ENCODE data around the gene RPH3AL.
"Not testable (repeated sequence)": the region's sequence is repeated elsewhere in the genome, so short reads cannot be mapped to it uniquely, and the experiment has no call there.

Gene RPH3AL

DNA sequence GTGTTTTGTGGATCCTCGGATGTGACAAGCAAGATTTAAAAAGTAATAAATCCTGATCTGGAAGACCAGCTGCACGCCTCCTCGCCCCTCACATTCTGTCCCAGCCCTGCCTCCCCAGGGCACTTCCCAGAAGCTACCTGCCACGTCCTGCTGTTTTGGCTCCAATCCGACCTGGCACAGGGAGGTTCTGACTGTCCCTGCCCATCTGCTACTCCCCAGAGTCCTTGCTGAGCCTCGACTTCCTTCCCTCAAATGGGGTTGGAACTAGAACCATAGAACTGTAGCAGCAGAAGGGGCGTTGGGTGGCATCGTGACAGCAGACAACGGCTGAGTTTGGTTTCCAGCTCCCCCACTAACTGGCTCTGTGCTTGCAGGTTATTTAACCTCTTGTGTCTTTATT, 71.7 kb downstream of the RPH3AL start:
- no peak for DNase-seq

GRCh38 chr17:280216-280615, 72.4 kb downstream of the RPH3AL start:
- DNase-seq, result no peak

- DNase-seq, result no peak
These were observed 72.8 kb downstream of the RPH3AL start for GRCh38 chr17:279776-280175.

DNA sequence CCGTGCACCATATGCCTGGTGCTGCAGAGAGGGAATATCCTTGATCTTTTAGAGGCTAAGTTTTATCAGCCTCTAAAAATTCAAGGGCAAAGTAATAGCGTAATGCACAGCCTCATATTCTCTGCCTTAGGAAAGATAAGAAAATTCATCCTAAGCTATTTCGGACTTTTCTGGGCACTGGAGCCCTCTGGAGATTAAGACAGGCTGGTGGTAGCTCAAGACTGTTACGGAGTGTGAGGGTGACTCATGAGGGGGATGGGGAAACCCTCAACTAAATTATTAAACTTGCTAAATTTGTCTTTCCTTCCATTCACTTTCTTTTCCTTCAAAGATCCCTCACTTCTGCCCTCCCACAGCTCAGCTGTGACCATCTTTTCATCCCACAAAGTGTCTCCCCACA, 73.3 kb downstream of the RPH3AL start:
- DNase-seq, result no peak

DNA sequence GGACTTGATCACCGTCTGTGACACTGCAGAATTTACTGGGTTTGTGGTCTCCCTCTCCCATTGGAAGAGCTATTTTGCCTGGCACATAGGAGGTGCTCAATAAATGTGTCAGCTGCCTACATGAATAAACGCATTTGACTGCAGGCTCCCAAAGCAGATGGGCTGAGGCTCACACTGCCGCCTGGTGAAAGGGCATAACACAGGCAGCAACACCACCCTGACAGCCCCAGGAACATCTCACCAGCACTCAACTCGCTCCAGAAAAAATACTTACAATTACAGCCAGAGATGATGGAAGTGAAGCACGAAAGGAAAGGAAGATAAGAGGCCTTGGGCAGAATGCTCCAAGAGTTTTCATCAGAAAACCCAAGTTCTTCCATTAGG, 73.9 kb downstream of the RPH3AL start:
- DNase-seq, result no peak

DNA sequence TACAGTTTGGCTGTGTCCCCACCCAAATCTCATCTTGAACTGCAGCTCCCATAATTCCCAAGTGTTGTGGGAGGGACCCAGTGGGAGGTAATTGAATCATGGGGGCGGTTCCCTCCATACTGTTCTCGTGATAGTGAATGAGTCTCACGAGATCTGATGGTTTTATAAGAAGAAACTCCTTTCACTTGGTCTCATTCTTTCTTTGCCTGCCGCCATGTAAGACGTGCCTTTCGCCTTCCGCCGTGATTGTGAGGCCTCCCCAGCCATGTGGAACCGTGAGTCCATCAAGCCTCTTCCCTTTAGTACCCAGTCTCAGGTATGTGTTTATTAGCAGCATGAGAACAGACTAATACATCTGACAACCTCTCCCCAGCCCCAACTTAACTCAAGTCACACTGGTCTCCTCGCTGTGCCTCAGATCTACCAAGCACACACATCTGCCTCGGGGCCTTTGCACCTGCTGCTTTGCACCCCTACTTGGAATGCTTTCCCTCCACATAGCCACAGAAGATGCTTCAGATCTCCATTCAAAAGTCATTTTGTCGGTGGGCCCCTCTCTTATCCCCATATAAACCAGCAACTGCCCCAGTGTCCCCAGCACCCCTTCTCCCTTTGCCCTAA, 74.4 kb downstream of the RPH3AL start:
- no peak for DNase-seq

GRCh38 chr17:274902-275301, 77.7 kb downstream of the RPH3AL start:
- DNase-seq, result no peak

DNA sequence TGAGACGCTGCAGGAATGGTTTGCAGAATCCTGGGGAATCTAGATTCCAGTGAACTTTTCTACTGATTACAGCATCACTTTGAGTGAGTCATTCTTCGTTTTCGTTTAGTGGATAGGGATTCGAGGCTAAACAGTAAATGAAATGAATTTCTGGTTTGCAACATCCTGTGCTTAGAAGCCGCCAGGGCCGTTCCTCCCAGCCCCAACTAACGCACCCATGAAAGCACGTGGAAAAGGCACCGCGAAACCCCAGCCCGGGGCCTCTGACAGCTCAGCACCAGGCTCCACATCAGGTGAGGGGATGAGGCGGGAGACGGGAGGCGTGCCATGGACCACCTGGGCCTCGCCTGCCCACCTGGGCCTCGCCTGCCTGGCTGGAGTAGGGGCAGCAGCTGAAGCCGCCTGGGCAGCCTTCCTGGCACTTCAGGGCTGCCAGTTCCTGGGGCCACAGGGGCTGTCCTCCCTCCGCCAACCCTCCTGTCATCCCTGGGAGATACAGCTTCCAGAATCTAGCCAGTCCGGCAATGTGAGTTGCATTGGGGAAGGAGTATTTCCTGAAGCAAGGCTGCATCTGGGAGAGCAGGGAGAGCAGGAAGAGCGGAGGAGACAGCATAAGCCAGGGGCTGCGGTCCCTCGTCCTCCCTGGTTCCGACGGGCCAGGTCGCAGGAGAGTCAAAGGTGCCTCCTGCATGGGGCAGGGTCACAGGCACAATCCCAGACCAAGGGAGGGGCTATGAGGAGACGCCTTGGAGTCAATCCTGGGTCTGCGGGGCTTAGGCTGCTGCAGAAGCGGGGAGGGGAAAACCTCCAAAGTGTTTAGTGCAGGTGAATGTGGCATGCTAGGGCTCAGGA, 78.4 kb downstream of the RPH3AL start:
- no peak for DNase-seq

DNA sequence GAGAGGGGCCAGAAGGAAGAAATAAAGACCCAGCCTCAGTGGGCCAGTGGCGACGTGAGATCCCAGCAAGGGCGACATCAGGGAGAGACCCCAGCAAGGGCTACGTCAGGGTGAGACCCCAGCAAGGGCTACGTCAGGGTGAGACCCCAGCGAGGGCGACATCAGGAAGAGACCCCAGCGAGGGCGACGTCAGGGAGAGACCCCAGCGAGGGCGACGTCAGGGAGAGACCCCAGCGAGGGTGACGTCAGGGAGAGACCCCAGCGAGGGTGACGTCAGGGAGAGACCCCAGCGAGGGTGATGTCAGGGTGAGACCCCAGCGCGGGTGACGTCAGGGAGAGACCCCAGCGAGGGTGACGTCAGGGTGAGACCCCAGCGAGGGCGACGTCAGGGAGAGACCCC, 79.8 kb downstream of the RPH3AL start:
- not testable (repeated sequence) for DNase-seq

- DNase-seq, result not testable (repeated sequence)
These were observed 80.5 kb downstream of the RPH3AL start for GRCh38 chr17:271928-272623.

DNA sequence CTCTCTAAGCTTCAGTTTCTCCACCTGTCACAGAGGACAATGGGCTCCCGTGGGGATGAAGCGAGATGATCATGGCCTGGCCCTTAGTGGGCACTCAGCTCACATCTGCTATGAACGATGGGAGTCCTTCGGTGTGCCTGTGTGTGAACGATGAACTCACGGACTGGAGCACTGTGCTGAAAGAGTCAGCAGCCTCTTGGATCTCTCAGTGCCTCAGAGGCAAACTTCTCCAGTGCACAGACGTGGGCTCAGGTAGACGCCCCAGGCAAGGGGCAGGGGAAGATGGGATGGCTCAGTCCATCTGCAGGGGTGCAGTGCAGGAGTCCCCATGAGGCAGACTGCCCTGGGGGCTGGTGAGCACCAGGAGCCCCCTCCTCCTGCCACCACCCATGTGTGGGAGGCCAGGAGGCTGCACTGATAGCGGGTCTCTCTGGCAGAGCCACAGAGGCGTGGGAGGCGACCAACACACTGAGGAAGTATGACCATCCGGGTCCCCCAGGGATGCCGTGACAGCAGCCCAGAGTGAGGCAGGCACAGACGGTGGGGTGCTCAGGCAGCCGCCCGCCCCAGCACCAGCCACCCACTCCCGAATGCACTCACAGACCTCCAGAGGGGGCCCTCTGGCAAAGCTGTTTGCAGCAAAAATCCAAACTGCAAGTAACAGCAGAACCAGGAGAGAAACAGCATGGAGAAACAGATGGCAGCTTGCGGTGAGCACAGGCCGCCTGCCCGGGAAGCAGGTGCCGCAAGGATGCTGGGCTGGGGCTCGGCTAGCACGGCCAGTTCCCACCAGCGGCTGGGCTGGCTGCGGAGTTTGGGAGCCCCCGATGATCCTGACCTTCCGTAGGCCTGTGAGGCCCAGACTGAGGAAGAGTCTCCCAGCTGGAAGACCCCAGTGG, 82.7 kb downstream of the RPH3AL start:
- no peak for DNase-seq

GRCh38 chr17:266701-267667, 85.6 kb downstream of the RPH3AL start:
- DNase-seq, result no peak

DNA sequence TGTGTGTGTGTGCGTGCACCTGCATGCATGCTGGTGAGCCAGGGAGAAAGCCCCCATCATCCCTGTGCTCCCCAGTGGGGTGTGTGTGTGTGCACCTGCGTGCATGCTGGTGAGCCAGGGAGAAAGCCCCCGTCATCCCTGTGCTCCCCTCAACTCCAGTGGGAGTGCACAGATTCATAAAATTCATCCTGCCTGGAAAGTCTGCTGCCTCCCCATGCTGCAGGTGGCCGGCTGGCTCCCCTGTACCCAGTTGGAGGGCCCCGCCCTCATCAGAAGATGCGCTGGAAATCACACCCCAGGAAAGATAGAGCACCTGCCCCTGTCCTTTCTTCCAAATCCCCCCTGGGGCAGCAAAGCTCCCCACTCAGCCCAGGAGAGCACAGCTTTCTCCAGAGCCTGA, 86.4 kb downstream of the RPH3AL start:
- no peak for DNase-seq

GRCh38 chr17:265718-266117, 86.9 kb downstream of the RPH3AL start:
- DNase-seq, result no peak

GRCh38 chr17:263773-264172, 88.8 kb downstream of the RPH3AL start:
- no peak for DNase-seq

DNA sequence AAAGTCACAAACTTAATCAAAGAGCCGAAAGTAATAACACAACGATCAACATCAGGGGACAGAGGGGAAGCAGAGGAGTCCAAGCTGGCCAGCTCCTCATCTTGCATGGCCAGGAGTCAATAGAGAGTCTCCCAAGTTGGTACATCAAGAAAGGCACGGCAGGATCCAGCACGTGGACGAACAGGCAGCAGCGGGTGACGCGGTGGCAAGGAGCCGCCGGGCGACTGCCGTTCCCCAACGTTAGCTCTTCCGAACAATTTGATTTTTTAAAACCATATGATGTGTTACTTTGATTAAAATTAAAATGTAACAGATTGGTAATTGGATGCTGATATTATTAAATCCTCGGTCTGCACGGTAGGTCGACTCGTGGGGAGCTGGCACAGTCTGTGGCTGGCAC, 89.3 kb downstream of the RPH3AL start:
- no peak for DNase-seq

- DNase-seq, result no peak
These were observed 91.0 kb downstream of the RPH3AL start for GRCh38 chr17:261635-262034.

DNA sequence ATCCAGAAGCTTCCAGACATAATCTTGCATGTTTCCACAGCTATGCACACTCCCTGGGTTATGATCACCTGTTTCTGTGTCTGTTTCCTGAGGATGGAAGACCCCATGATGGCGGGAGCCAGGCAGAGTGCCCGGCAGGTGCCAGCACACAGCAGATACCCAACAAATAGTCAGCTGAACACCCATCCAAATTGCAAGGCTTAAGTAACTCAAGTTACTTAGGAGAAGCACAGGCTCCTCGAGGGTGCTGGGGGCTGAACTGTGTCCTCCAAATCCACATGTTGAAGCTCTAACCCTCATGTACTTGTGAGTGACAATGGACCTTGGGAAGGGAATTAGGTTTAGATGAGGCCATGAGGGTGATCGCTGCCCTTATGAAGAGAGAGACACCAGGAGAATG, 91.7 kb downstream of the RPH3AL start:
- no peak for DNase-seq

DNA sequence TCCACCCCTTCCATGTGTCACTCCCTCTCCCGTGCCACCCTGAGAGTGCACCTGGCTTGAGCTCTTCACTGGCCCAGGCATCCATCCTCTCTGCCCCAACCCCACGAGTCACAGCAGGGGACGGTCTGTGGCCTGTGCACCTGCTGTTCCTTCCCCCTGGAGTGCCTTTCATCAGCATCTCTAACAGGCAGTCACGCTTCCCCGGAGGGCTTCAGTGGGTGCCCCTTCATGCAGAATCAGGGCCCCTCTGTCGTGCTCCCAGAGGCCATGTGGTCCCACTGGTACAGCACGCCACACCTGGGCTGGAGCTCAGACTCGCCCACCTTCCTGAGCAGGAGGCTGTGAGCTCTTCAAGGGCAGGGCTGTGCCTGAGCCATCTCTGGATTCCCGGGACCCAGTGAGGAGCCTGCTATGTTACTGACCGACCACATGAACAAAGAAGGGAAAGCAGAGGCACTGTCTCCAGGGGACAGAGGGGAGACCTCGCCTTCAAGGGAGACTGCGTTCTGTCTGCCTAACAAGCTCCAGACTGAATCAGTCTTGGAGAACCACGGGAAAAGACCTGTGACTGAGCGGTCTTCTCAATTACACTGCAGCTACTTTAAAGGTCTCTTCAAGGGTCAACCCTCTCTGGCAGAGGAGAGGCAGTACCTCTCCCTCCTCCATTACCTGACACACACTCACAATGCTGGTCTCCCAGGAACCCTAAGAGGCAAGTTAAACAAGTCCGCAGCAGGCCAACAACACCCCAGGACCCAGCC, 92.4 kb downstream of the RPH3AL start:
- no peak for DNase-seq

GRCh38 chr17:259341-259976, 93.1 kb downstream of the RPH3AL start:
- no peak for DNase-seq

All from activated naive CD4-positive, alpha-beta T cell treated with Interleukin-2 at 50 U/mL for 16 hours (primary cell).